Measurements from ENCODE around the gene TRAPPC12.

- TF ChIP-seq CTCF (IDR thresholded peaks at IDR 0.05) (no peak), POLR2A (IDR thresholded peaks at IDR 0.05) (no peak)
These were observed 88.9 kb downstream of the TRAPPC12 start for GRCh38 chr2:3468296-3468988.

Measured in tibial nerve (tissue), 3 donors.